CD4-positive, alpha-beta T cell treated with Interleukin-10 for 1 hour (primary cell): Measurements from ENCODE around the gene KLK7.
"Not testable (repeated sequence)": the region's sequence is repeated elsewhere in the genome, so short reads cannot be mapped to it uniquely, and the experiment has no call there.

Experiments
- DNase-seq: peaks from one replicate; pipeline ENCODE4 v3.0.0-alpha.2; 2020

KLK7 gene

GRCh38 chr19:50974702-50975556, 8.8 kb downstream of the KLK7 start:
- no peak for DNase-seq

GRCh38 chr19:50972795-50973376, 10.8 kb downstream of the KLK7 start:
- no peak for DNase-seq

GRCh38 chr19:50969810-50970209, 13.9 kb downstream of the KLK7 start:
- not testable (repeated sequence) for DNase-seq

GRCh38 chr19:50969413-50969760, 14.3 kb downstream of the KLK7 start, which contains the start of gene KLK6:
TSS of gene KLK6 (minus strand) at chr19:50969591. CDS start at chr19:50968104, 1,487 bp downstream.
- DNase-seq, result no peak

- DNase-seq, result no peak
These were observed 14.9 kb downstream of the KLK7 start for GRCh38 chr19:50968716-50969412.

- DNase-seq, result no peak
These were observed 15.6 kb downstream of the KLK7 start for GRCh38 chr19:50967929-50968715.

GRCh38 chr19:50964266-50964665, 19.5 kb downstream of the KLK7 start:
- no peak for DNase-seq

- DNase-seq, result no peak
These were observed 20.3 kb downstream of the KLK7 start for GRCh38 chr19:50963381-50963780.

- DNase-seq, result no peak
These were observed 21.5 kb downstream of the KLK7 start for GRCh38 chr19:50962245-50962644.

GRCh38 chr19:50959731-50960500, 23.8 kb downstream of the KLK7 start:
- no peak for DNase-seq

GRCh38 chr19:50957587-50957986, 26.1 kb downstream of the KLK7 start:
- no peak for DNase-seq

- DNase-seq, result no peak
These were observed 30.8 kb downstream of the KLK7 start, which contains the start of gene KLK5 for GRCh38 chr19:50952910-50953309. TSS of gene KLK5 (minus strand) at chr19:50953038. CDS start at chr19:50952657, 381 bp downstream.

- no peak for DNase-seq
These were observed 33.9 kb downstream of the KLK7 start for GRCh38 chr19:50949861-50950260.

GRCh38 chr19:50947123-50947522, 36.6 kb downstream of the KLK7 start:
- DNase-seq, result no peak

GRCh38 chr19:50944795-50945194, 38.9 kb downstream of the KLK7 start:
- no peak for DNase-seq

GRCh38 chr19:50943074-50943828, 40.5 kb downstream of the KLK7 start:
- no peak for DNase-seq

- no peak for DNase-seq
These were observed 44.1 kb downstream of the KLK7 start for GRCh38 chr19:50939596-50939995.

GRCh38 chr19:50933640-50934039, 50.1 kb downstream of the KLK7 start:
- DNase-seq, result no peak

- no peak for DNase-seq
These were observed 51.0 kb downstream of the KLK7 start for GRCh38 chr19:50932690-50933083.

GRCh38 chr19:50932018-50932689, 51.6 kb downstream of the KLK7 start:
- no peak for DNase-seq

- no peak for DNase-seq
These were observed 52.7 kb downstream of the KLK7 start for GRCh38 chr19:50931023-50931422.
